Measurements from ENCODE around the gene SNX2.

DNA sequence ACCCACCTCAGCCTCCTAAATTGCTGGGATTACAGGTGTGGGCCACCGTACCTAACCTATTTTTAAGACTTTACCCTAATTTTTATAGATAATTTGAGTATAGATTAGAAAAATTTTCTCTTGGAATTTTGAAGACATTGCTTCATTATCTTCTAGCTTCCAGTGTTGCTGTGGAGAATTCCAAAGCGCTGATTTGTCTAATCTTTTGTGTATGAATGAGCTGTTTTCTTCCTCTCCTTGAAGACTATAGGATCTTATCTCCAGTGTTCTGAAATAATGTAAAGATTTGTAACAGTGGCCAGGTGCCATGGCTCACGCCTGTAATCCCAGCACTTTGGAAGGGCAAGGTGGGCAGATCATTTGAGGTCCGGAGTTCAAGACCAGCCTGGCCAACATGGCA is 64.9 kb downstream of the SNX2 start:
- TF ChIP-seq, protein P1, sequence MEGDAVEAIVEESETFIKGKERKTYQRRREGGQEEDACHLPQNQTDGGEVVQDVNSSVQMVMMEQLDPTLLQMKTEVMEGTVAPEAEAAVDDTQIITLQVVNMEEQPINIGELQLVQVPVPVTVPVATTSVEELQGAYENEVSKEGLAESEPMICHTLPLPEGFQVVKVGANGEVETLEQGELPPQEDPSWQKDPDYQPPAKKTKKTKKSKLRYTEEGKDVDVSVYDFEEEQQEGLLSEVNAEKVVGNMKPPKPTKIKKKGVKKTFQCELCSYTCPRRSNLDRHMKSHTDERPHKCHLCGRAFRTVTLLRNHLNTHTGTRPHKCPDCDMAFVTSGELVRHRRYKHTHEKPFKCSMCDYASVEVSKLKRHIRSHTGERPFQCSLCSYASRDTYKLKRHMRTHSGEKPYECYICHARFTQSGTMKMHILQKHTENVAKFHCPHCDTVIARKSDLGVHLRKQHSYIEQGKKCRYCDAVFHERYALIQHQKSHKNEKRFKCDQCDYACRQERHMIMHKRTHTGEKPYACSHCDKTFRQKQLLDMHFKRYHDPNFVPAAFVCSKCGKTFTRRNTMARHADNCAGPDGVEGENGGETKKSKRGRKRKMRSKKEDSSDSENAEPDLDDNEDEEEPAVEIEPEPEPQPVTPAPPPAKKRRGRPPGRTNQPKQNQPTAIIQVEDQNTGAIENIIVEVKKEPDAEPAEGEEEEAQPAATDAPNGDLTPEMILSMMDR (conservative IDR thresholded peaks at IDR 0.05; ENCODE audit: low read length) = no peak
- no peak for TF ChIP-seq EZH2phosphoT487 (IDR thresholded peaks at IDR 0.05; ENCODE audit: borderline replicate concordance)

Data from Loucy (cell line).